ENCODE results near the gene ABCB4. TPM values are rescaled to one million over a fixed set of nuclear protein-coding genes. Genes with fewer than 3 reads are reported as not detected.

ABCB4 gene
- polyA plus RNA-seq, 12 donors = 0.33 to 3.7 (median 0.49) TPM; not detected in 2

Other genes with a start within 250 kb of the ABCB4 start
- gene CROT, start 130.0 kb downstream of the ABCB4 start, polyA plus RNA-seq (ENCODE audit: insufficient read length in 12 of 12) = 10 to 100 TPM in 10 of 12 donors, 1 to 10 TPM in 1, not detected in 1; 8.6 to 25.8 (median 12.9) TPM
- under 1 TPM in 10 of 12 donors, not detected in 2; 0.22 to 0.88 (median 0.59) TPM for gene ABCB1, start 125.2 kb upstream of the ABCB4 start, polyA plus RNA-seq (ENCODE audit: insufficient read length in 12 of 12)
- under 1 TPM in 10 of 12 donors, not detected in 2; 0.12 to 0.69 (median 0.33) TPM for gene RUNDC3B, start 152.7 kb upstream of the ABCB4 start, polyA plus RNA-seq (ENCODE audit: insufficient read length in 12 of 12)